Measurements from ENCODE around the gene MYH7.
A peak's percentile ranks its signal among the peaks of the same experiment; 100 is the strongest.
"Not testable (repeated sequence)": the region's sequence is repeated elsewhere in the genome, so short reads cannot be mapped to it uniquely, and the experiment has no call there.

Gene MYH7

GRCh38 chr14:23407516-23408306 is 27.7 kb downstream of the MYH7 start, which contains the start of gene MYH6:
Gene MYH6 (minus strand): TSS chr14:23408273. CDS start chr14:23407223, 1,050 bp downstream.
- DNase-seq = no peak

- no peak for DNase-seq
Observed at GRCh38 chr14:23406725-23407355, 28.6 kb downstream of the MYH7 start.

GRCh38 chr14:23406244-23406643 is 29.2 kb downstream of the MYH7 start:
- DNase-seq = peak in 18 of 51 donors; percentile 3 to 43 (median 19)

- DNase-seq = no peak
Observed at GRCh38 chr14:23405516-23406025, 29.9 kb downstream of the MYH7 start.

GRCh38 chr14:23405096-23405495 is 30.4 kb downstream of the MYH7 start:
- no peak for DNase-seq

GRCh38 chr14:23404331-23404900 is 31.0 kb downstream of the MYH7 start:
- no peak for DNase-seq

- DNase-seq = no peak
Observed at GRCh38 chr14:23403908-23404307, 31.6 kb downstream of the MYH7 start.

- no peak for DNase-seq
Observed at GRCh38 chr14:23403139-23403438, 32.4 kb downstream of the MYH7 start.

- DNase-seq = no peak
Observed at GRCh38 chr14:23402296-23403138, 32.9 kb downstream of the MYH7 start.

GRCh38 chr14:23401291-23401690 is 34.2 kb downstream of the MYH7 start:
- no peak for DNase-seq

GRCh38 chr14:23400496-23401149 is 34.8 kb downstream of the MYH7 start:
- not testable (repeated sequence) for DNase-seq

- DNase-seq = no peak
Observed at GRCh38 chr14:23399591-23399990, 35.9 kb downstream of the MYH7 start.

GRCh38 chr14:23399136-23399535 is 36.3 kb downstream of the MYH7 start:
- DNase-seq = no peak

- DNase-seq = no peak
Observed at GRCh38 chr14:23398348-23398747, 37.1 kb downstream of the MYH7 start.

- no peak for DNase-seq
Observed at GRCh38 chr14:23396781-23397407, 38.6 kb downstream of the MYH7 start.

- DNase-seq = no peak
Observed at GRCh38 chr14:23396126-23396525, 39.3 kb downstream of the MYH7 start.

- DNase-seq = no peak
Observed at GRCh38 chr14:23392613-23393012, 42.8 kb downstream of the MYH7 start.

GRCh38 chr14:23389871-23390270 is 45.6 kb downstream of the MYH7 start:
- not testable (repeated sequence) for DNase-seq

GRCh38 chr14:23389396-23389795 is 46.1 kb downstream of the MYH7 start:
- no peak for DNase-seq

- no peak for DNase-seq
Observed at GRCh38 chr14:23388996-23389395, 46.5 kb downstream of the MYH7 start.

Data from hypothalamus (tissue), 51 donors.